Heart right ventricle (tissue), 16 donors: ENCODE results near the gene C2. TPM values are rescaled to one million over a fixed set of nuclear protein-coding genes. Genes with fewer than 3 reads are reported as not detected.

Experiments
- ATAC-seq, 8 donors: fragments of 200-7000 bp; cut with Tn5 transposase; one replicate each; pipeline ENCODE4 v1.9.1; 2020; ENCODE audit warnings: mild to moderate bottlenecking in 8 of 8, moderate library complexity in 8 of 8, moderate number of reproducible peaks in 1 of 8
- DNase-seq, 2 donors: peaks; one replicate each; pipeline ENCODE4 v3.0.0-alpha.2; 2020
- H3K27ac ChIP-seq, 10 donors: fragments of 200-600 bp; sonication (generic) in 2 of 10; one replicate each; pipeline versions ENCODE4 v1.5.0 to v1.8.0; 2020 to 2022; ENCODE audit warnings: mild to moderate bottlenecking in 3 of 10
- H3K27me3 ChIP-seq, 7 donors: fragments of 200-600 bp; one replicate each; pipeline ENCODE4 v1.8.0; 2021 to 2022; ENCODE audit warnings: mild to moderate bottlenecking in 2 of 7
- H3K36me3 ChIP-seq, 9 donors: fragments of 200-600 bp; sonication (generic) in 1 of 9; one replicate each; pipeline versions ENCODE4 v1.5.0 to v1.8.0; 2020 to 2022; ENCODE audit warnings: mild to moderate bottlenecking in 2 of 9
- H3K4me1 ChIP-seq, 9 donors: fragments of 200-600 bp; sonication (generic) in 1 of 9; one replicate each; pipeline versions ENCODE4 v1.5.0 to v1.8.0; 2020 to 2022; ENCODE audit warnings: mild to moderate bottlenecking in 4 of 9
- H3K4me3 ChIP-seq, 10 donors: fragments of 200-600 bp; sonication (generic) in 2 of 10; one replicate each; pipeline versions ENCODE4 v1.5.0 to v1.8.0; 2020 to 2022; ENCODE audit warnings: mild to moderate bottlenecking in 7 of 10, moderate library complexity in 2 of 10
- H3K9me3 ChIP-seq, 11 donors: fragments of 200-600 bp in 10 of 11; sonication (generic) in 2 of 11; one replicate each; pipeline versions ENCODE4 v1.5.0 to v1.8.0; 2013 to 2022; ENCODE audit warnings: mild to moderate bottlenecking in 2 of 11, control low read depth in 1 of 11, moderate library complexity in 1 of 11
- CTCF ChIP-seq, 9 donors: fragments of 200-600 bp; sonication (generic) in 2 of 9; IDR thresholded peaks; one replicate each; pipeline versions ENCODE4 v1.5.0 to v1.8.0; 2021 to 2022; ENCODE audit warnings: antibody characterized with exemption in 9 of 9, mild to moderate bottlenecking in 5 of 9, moderate library complexity in 1 of 9
- WGBS, 2 donors: extraction: QIAGEN DNeasy Blood & Tissue Kit; methylation state at CpG; one replicate each; pipeline ENCODE4 v1.1.7; 2013; ENCODE audit warnings: inconsistent platforms in 1 of 2; 5-methylcytosine and 5-hydroxymethylcytosine counted together
- intact Hi-C, 10 donors: fragments of 100-400 bp; cut with DNase I; formaldehyde crosslinking; loops; one replicate each; pipeline versions ENCODE4 v1.11.1 to v1.14.2; 2022
- long read RNA-seq, 3 donors: library from polyadenylated mRNA; unstranded; transcript quantifications; one replicate each; pipeline ENCODE4 v2.0.0, GENCODE V29; 2020 to 2021
- polyA plus RNA-seq, 2 donors: library from polyadenylated mRNA; stranded (reverse); fragments of 200-250 nt; gene quantifications; one replicate each; pipeline ENCODE4 v1.2.3, GENCODE V29; 2013
- total RNA-seq, 10 donors: library from RNA; stranded (reverse); fragmentation: NEBNext Ultra II Directional in 3 of 10; extraction: Animal tissue kit (Norgen Biotek cat#: 25700) in 3 of 10; gene quantifications; one replicate each; pipeline versions ENCODE4 v1.2.1 to v1.2.4, GENCODE V29; 2021 to 2023
- donor health status: Arrhythmogenic right ventricular cardiomyopathy.
- donor health status: ischemic (EF 13 %, LVEDD 7.1; RV severe dilation, severe dysfunction).
- donor health status: healthy with polysubstance abuse.
- donor health status: DM: no; HTN: yes; CAD: no.
- donor health status: DM: no; HTN: no; CAD: no.
- donor health status: ischemic (EF 25% LVEDD 6.9; RV normal size, moderate dysfunction).
- donor health status: ischemic (EF 25% LVEDD 5.7; RV mildly dilated, moderate dysfunction).
- donor health status: healthy.
- donor health status: DM: yes; HTN: yes; CAD: no.
- donor health status: Ischemic cardiomyopathy.
- donor health status: ischemic (EF 35%, LVEDD 5.7; RV mildly dilated, moderate dysfunction).
- donor health status: nonischemic (EF 11% LVEDD 7.7; RV severe dilation, severe dysfunction).
- donor health status: DM: yes; HTN: yes; CAD: no.
- donor health status: PGD.
- donor health status: ischemic (EF 29% LVEDD 5.4; RV normal size, mild dysfunction).
- donor health status: nonischemic (EF 23%, LVEDD 6.1; RV moderate dilation, normal function).

C2 gene
- total RNA-seq: 10 to 100 TPM in 2 of 10 donors, 1 to 10 TPM in 8; 2.0 to 63.0 (median 4.2) TPM
- 1 to 10 TPM; 1.1 to 1.7 TPM for polyA plus RNA-seq
- long read RNA-seq, donor 1, partial matches to known transcripts: 2 of 9 reads
- long read RNA-seq, donor 1, other reads (novel, unspliced or antisense): 3 of 9 reads
- long read RNA-seq, donor 2, transcript C2-201 (18 exons, 2,850 nt): major isoform, 5 of 6 reads
- long read RNA-seq, donor 2, partial matches to known transcripts: 0 of 6 reads
- long read RNA-seq, donor 2, other reads (novel, unspliced or antisense): 0 of 6 reads
- long read RNA-seq, donor 3, partial matches to known transcripts: 0 of 5 reads
- long read RNA-seq, donor 3, other reads (novel, unspliced or antisense): 0 of 5 reads

- no peak for TF ChIP-seq CTCF (IDR thresholded peaks at IDR 0.05)
- 57 to 70% methylated on average over 11 of the region's 11 CpGs for WGBS, 2 donors
- H3K4me1 ChIP-seq: peaks cover 0 to 22% (median 0%) of the 10 kb centered on the region in 9 donors
- H3K36me3 ChIP-seq: no peaks in the 10 kb centered on the region
- intact Hi-C loops: no loop called here
- DNase-seq: no peak
- H3K27me3 ChIP-seq: no peaks in the 10 kb centered on the region
- peak within 1 kb of the TSS in 7 of 10 donors; percentile 1 to 52 (median 37) for H3K4me3 ChIP-seq
- no peaks in the 10 kb centered on the region for H3K9me3 ChIP-seq
- peak in 2 of 8 donors; percentile 29 to 35 for ATAC-seq
- H3K27ac ChIP-seq: peak within 1 kb of the TSS in 2 of 10 donors; percentile 29 to 79
Observed at GRCh38 chr6:31927242-31927862, at the start of gene C2. TSS of gene C2 (plus strand) at chr6:31927717. CDS start at chr6:31927753, 36 bp downstream.

DNA sequence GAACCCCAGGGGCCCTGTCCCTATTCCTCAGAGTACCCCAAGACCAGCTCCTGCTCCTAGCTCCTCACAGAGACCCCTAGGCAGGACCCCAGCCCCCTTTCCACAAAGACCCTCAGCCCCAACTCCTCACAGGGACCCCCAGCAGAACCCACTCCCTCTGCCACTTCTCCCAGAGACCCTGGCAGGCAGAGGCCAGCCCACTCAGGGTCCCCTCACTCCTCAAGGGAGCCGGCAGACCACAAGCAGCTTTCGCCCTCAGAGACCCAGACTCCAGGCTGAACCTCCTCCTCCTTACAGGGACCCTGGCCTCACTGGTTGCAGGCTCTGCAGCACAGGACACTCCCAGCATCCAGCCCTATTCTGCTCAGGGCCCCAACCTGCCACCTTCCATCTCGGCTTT is 49.3 kb upstream of the C2 start:
- DNase-seq: no peak
- no peak for TF ChIP-seq CTCF (IDR thresholded peaks at IDR 0.05)
- no peaks in the 10 kb centered on the region for H3K9me3 ChIP-seq
- no peaks in the 10 kb centered on the region for H3K4me1 ChIP-seq
- no peak overlapping the region for H3K4me3 ChIP-seq
- intact Hi-C loops: no loop called here
- no peaks in the 10 kb centered on the region for H3K27me3 ChIP-seq
- 76 to 82% methylated on average over 3 of the region's 3 CpGs for WGBS, 2 donors
- peaks cover 0 to 39% (median 33%) of the 10 kb centered on the region in 9 donors for H3K36me3 ChIP-seq
- no peak for ATAC-seq
- no peak overlapping the region for H3K27ac ChIP-seq

DNA sequence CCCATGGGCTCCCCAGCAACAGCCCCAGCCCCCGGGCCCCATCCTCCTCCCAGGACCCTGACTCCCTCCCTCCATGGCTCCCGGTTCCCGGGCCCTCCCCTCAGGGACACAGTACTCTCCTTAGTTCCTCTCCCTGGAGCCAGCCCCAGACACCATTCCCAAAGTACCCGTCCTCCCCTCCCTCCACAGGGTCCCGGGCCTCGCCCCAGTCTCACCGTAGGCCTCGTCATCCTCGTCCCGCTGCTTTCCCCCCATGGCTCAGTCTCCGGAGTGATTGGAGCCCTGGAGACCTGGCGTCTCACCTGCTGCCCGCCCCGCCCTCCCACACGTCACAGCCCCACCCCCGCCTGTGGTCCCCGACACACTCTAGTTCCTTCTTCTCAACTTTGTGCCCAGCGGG is 48.8 kb upstream of the C2 start, which contains the start of gene SLC44A4:
SLC44A4 (minus strand) TSS at position 272 of the 400 bp plus-strand sequence; CDS start at position 255, 17 bp downstream.
- intact Hi-C loops: no loop called here

More for the DNA sequence above, 48.8 kb upstream of the C2 start, which contains the start of gene SLC44A4:
- Histone ChIP-seq H3K36me3 (peaks cover 0 to 44% (median 38%) of the 10 kb centered on the region in 9 donors), H3K9me3 (no peaks in the 10 kb centered on the region), H3K27ac (no peak within 1 kb of the TSS), H3K27me3 (no peaks in the 10 kb centered on the region), H3K4me3 (no peak within 1 kb of the TSS), H3K4me1 (no peaks in the 10 kb centered on the region)
- WGBS, 2 donors: 53 to 64% methylated on average over 18 of the region's 18 CpGs
- no peak for DNase-seq
- TF ChIP-seq CTCF (IDR thresholded peaks at IDR 0.05): no peak
- no peak for ATAC-seq
